GM12891 (cell line): ENCODE measurements around the gene IL6R.

Experiments used
- POLR2A ChIP-seq: IDR thresholded peaks from 2 replicates; pipeline ENCODE4 v1.6.1; 2011; ENCODE audit warnings: low read depth, low read length, control low read depth
- POLR2AphosphoS5 ChIP-seq: IDR thresholded peaks from 2 replicates; pipeline ENCODE4 v1.6.1; 2011; ENCODE audit warnings: low read depth, low read length, control low read depth
- POU2F2 ChIP-seq: IDR thresholded peaks from 2 replicates; pipeline ENCODE4 v1.6.1; 2011; ENCODE audit warnings: low read depth, mild to moderate bottlenecking, control low read depth, low read length, moderate library complexity
- SPI1 ChIP-seq: IDR thresholded peaks from 2 replicates; pipeline ENCODE4 v1.6.1; 2011; ENCODE audit warnings: low read depth, low read length, control low read depth
- TAF1 ChIP-seq: IDR thresholded peaks from 2 replicates; pipeline ENCODE4 v1.6.1; 2011; ENCODE audit warnings: low read depth, low read length, control low read depth

GRCh38 chr1:154485910-154486496 is 80.9 kb downstream of the IL6R start:
- TF ChIP-seq POLR2A (no peak), TAF1 (no peak), POLR2AphosphoS5 (no peak), POU2F2 (no peak), SPI1 (no peak)
